Measurements from ENCODE around the gene ZNF330.

Gene ZNF330

GRCh38 chr4:141238186-141238585, 17.5 kb downstream of the ZNF330 start:
- DNase-seq = no peak

GRCh38 chr4:141240259-141240658, 19.6 kb downstream of the ZNF330 start:
- no peak for DNase-seq

GRCh38 chr4:141240671-141241070, 20.0 kb downstream of the ZNF330 start:
- no peak for DNase-seq

- no peak for DNase-seq
Observed at GRCh38 chr4:141241986-141242385, 21.3 kb downstream of the ZNF330 start.

- no peak for DNase-seq
Observed at GRCh38 chr4:141244419-141244818, 23.7 kb downstream of the ZNF330 start.

GRCh38 chr4:141246243-141246642, 25.5 kb downstream of the ZNF330 start:
- no peak for DNase-seq

GRCh38 chr4:141246683-141247429, 26.2 kb downstream of the ZNF330 start:
- no peak for DNase-seq

- no peak for DNase-seq
Observed at GRCh38 chr4:141247430-141247780, 26.7 kb downstream of the ZNF330 start.

- no peak for DNase-seq
Observed at GRCh38 chr4:141248029-141248428, 27.3 kb downstream of the ZNF330 start.

GRCh38 chr4:141248486-141248885, 27.8 kb downstream of the ZNF330 start:
- DNase-seq = no peak

GRCh38 chr4:141254326-141254725, 33.6 kb downstream of the ZNF330 start:
- no peak for DNase-seq

- no peak for DNase-seq
Observed at GRCh38 chr4:141255016-141255415, 34.3 kb downstream of the ZNF330 start.

GRCh38 chr4:141258558-141258957, 37.9 kb downstream of the ZNF330 start:
- DNase-seq = no peak

- DNase-seq = no peak
Observed at GRCh38 chr4:141275834-141276233, 55.1 kb downstream of the ZNF330 start.

- no peak for DNase-seq
Observed at GRCh38 chr4:141283152-141283551, 62.5 kb downstream of the ZNF330 start.

- no peak for DNase-seq
Observed at GRCh38 chr4:141283563-141283962, 62.9 kb downstream of the ZNF330 start.

All from NCI-H2227 treated with DMSO at 0.1 percent for 48 hours (cell line).